Mammary epithelial cell (primary cell): ENCODE results near the gene ARID1B.

Source experiments
- EZH2 ChIP-seq: IDR thresholded peaks from 2 replicates; pipeline ENCODE4 v1.6.1; 2012; ENCODE audit warnings: low read length, inconsistent platforms, borderline replicate concordance
- TF ChIP-seq, protein P1 (sequence below), 2 donors: IDR thresholded peaks in 1 of 2; conservative IDR thresholded peaks in 1 of 2; 2 replicates each; pipeline ENCODE4 v1.5.1; 2011 to 2012; ENCODE audit warnings: inconsistent platforms in 2 of 2, low read length in 2 of 2, mild to moderate bottlenecking in 2 of 2, control low read depth in 1 of 2, low read depth in 1 of 2; ENCODE audit not compliant: insufficient read depth in 1 of 2; ENCODE audit errors: extremely low read depth in 1 of 2

DNA sequence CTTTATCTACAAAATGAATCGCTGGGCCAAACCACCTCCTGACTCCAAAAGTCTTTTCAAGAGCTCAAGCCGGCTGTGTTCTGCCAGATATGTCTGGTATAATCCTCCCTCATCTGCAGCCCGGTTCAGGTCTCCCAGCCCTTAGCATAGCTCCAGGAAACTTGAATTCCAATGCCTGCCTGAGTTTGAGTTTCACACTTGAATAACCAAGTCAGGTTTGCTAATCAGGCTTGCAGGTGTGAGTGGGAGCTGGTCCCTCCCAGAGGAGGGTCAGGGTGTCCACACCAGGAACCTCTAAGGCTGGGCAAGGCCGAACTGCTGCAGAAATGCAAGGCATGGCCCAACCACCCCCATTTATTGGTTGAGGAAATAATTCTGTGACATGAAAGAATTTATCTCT lies 449.6 kb downstream of the ARID1B start:
- TF ChIP-seq, protein P1, sequence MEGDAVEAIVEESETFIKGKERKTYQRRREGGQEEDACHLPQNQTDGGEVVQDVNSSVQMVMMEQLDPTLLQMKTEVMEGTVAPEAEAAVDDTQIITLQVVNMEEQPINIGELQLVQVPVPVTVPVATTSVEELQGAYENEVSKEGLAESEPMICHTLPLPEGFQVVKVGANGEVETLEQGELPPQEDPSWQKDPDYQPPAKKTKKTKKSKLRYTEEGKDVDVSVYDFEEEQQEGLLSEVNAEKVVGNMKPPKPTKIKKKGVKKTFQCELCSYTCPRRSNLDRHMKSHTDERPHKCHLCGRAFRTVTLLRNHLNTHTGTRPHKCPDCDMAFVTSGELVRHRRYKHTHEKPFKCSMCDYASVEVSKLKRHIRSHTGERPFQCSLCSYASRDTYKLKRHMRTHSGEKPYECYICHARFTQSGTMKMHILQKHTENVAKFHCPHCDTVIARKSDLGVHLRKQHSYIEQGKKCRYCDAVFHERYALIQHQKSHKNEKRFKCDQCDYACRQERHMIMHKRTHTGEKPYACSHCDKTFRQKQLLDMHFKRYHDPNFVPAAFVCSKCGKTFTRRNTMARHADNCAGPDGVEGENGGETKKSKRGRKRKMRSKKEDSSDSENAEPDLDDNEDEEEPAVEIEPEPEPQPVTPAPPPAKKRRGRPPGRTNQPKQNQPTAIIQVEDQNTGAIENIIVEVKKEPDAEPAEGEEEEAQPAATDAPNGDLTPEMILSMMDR (conservative IDR thresholded peaks at IDR 0.05 in 1 of 2, IDR thresholded peaks at IDR 0.05 in 1 of 2; ENCODE audit: extremely low read depth in 1 of 2, insufficient read depth in 1 of 2, low read depth in 1 of 2, low read length in 2 of 2): no peak
- no peak for TF ChIP-seq EZH2
